Measurements from ENCODE around the gene WBP2.
A peak's percentile ranks its signal among the peaks of the same experiment; 100 is the strongest.

WBP2 gene

DNA sequence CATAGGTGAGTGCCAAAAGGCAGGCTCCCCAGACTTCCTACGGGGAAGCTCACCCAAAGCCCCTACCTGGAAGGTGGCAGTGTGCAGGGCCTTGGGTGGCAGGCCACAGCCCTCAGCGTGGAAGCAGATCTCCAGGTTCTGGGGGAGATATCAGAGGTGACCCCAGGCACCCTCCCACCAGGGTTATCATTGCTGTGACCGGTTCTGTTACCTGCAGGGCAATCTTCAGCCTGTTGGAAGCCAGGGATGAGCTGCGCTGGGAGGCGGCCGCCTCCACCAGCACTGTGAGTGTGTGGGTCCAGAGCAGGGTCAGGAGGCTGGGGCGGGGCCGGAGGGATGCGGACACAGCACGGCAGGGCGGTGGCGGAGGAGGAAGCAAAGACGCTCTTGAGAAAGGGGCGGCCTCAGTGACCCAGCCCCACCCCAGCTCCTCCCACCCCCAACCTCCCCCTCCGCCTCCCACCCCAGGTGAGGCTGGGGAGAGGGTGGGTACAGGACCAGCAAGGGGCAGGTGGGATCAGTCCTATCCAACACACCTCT lies 24.0 kb downstream of the WBP2 start:
- H3K4me3 ChIP-seq (ENCODE audit: low read depth, low read length), result no peak overlapping the region
- TF ChIP-seq, protein P1, sequence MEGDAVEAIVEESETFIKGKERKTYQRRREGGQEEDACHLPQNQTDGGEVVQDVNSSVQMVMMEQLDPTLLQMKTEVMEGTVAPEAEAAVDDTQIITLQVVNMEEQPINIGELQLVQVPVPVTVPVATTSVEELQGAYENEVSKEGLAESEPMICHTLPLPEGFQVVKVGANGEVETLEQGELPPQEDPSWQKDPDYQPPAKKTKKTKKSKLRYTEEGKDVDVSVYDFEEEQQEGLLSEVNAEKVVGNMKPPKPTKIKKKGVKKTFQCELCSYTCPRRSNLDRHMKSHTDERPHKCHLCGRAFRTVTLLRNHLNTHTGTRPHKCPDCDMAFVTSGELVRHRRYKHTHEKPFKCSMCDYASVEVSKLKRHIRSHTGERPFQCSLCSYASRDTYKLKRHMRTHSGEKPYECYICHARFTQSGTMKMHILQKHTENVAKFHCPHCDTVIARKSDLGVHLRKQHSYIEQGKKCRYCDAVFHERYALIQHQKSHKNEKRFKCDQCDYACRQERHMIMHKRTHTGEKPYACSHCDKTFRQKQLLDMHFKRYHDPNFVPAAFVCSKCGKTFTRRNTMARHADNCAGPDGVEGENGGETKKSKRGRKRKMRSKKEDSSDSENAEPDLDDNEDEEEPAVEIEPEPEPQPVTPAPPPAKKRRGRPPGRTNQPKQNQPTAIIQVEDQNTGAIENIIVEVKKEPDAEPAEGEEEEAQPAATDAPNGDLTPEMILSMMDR (IDR thresholded peaks at IDR 0.05; ENCODE audit: low read depth, low read length), result no peak
- in situ Hi-C loops (cut with HindIII; ENCODE audit: low sequenced_read_pairs), result no loop called here
- DNase-seq (ENCODE audit: low read depth, low spot score), result no peak

DNA sequence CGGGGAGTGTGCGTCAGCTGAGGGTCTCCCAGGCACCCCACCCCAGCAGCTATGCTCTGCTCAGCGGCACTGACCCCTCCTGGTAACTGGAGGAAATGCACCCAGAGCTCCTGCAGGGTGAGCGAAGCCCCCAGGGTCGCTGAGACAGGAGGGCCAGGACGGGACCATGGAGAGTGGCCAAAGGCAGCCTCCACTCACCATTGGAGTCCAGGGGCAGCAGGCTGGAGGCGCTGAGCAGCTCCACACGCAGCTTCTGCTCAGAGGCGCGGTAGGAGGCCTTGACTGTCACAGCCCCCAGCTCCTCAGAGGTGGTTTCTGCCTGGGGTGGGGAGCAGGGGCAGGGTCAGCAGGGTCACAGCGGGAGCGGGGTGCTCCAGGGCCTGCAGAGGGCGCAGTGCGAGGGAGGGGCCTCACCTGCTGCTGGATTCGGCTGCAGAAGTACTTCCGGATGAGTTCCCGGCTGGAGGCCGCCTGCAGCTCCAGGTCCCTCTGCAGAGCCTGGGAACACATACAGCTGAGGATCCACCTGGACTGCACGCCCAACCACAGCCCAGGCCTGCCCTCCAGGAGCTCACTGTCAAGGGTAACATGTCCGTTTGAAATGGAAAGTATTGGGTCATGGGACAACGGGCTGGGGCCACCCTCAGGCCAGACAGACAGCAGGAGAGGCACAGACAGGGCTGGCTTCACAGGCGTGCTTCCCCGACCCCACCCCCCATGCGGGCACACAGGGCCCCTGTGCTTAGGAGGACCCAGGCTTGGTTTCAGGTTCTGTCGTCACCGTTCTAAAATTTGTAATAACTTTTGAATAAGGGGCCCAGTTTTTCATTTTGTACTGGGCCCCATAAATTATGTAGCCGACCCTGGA lies 24.7 kb downstream of the WBP2 start:
- no peak for DNase-seq (ENCODE audit: low read depth, low spot score)

DNA sequence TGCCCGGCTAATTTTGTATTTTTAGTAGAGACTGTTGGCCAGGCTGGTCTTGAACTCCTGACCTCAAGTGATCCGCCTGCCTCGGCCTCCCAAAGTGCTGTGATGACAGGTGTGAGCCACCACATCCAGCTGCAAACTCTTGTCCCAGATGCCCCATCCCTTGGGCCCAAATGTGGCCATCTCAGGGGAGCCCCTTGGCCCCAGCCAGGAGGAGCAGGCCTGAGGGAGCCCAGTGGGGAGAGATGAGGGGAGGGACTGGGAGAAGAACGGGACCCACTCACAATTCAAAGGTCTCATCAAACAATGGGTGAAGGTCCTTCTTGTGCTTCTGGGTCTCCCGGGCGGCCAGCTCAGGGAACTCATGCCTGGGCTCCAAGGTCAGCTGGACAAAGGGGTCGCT lies 25.4 kb downstream of the WBP2 start:
- no peak for DNase-seq (ENCODE audit: low read depth, low spot score)
- TF ChIP-seq, protein P1 (IDR thresholded peaks at IDR 0.05; ENCODE audit: low read depth, low read length), result no peak
- H3K4me3 ChIP-seq (ENCODE audit: low read depth, low read length), result no peak overlapping the region
- in situ Hi-C loops (cut with HindIII; ENCODE audit: low sequenced_read_pairs), result no loop called here

More for the DNA sequence above, 24.7 kb downstream of the WBP2 start:
- in situ Hi-C loops (cut with HindIII; ENCODE audit: low sequenced_read_pairs), result no loop called here
- TF ChIP-seq, protein P1 (IDR thresholded peaks at IDR 0.05; ENCODE audit: low read depth, low read length), result peak; percentile 67
- no peak overlapping the region for H3K4me3 ChIP-seq (ENCODE audit: low read depth, low read length)

DNA sequence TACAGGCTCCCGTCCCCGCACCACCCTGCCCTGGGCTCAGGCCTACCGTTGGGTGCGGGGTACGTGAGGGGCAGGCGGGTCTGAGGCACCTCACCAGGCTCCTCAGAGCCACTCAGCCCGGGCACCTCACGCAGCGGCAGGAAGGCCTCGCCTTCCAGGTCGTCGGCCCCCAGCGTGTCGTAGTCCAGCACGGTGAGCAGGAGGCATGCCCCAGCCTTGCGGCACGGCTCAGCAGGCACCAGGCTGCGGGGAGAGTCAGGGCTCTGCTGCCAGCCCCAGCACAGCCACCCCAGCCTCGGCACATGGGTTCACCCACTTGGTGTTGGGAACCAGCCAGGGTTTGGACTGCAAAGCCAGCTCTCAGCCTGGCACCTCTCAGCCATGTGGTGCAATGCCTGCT lies 26.4 kb downstream of the WBP2 start:
- in situ Hi-C loops (cut with HindIII; ENCODE audit: low sequenced_read_pairs), result no loop called here
- TF ChIP-seq, protein P1 (IDR thresholded peaks at IDR 0.05; ENCODE audit: low read depth, low read length), result no peak
- no peak overlapping the region for H3K4me3 ChIP-seq (ENCODE audit: low read depth, low read length)
- no peak for DNase-seq (ENCODE audit: low read depth, low spot score)

DNA sequence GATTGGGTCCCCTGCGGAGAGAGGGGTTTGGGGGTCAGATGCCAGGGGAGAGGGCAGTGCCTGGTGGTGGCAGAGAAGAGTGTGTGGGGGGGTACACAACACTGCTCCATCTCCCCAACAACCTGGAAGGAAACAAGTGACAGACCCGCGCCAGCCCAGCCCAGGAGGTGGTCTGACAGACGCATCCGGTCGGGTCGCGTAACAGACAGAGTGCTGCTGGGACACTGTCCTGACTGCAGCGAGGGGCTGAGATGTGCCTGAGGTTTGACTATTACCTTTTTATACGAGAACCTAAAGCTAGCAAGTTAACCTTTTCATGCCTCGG lies 27.1 kb downstream of the WBP2 start:
- no peak for DNase-seq (ENCODE audit: low read depth, low spot score)
- H3K4me3 ChIP-seq (ENCODE audit: low read depth, low read length), result no peak overlapping the region
- in situ Hi-C loops (cut with HindIII; ENCODE audit: low sequenced_read_pairs), result no loop called here
- TF ChIP-seq, protein P1 (IDR thresholded peaks at IDR 0.05; ENCODE audit: low read depth, low read length), result no peak

DNA sequence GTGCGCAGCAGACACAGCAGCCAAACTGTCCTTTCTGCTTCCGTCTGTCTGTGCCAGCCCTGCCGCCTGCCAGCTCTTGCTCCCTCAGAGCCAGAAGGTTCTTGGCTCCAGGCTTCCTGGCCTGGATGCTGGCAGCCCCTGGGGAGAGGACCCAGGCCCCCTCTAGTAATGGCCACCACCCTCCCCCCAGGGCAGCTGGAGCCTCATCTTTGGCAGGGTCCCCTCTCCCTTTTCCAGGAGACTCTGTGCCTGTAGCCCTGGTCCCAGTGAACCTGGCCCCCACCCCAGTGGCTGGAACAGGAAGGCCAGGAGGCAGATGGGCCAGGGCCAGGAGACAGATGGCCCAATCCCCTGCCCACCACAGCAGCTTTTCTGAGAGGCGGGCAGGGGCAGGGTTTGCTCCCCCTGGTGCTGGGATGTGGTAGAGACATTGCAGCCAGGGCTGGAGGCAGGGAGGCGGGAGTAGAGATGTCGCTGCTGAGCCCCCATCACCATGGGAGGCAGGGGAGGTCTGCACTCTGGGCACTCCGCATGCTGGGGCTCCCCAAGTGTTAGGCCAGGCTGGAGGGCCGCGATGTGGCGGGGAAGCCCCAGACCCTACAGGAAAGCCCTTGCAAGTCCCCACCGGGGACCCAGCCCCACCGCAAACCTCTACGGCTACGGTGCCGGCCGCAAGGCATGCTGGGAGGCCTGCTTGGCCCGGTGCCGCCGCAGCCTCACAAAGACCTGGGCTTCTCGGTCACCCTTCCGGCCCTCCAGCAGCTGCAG lies 27.6 kb downstream of the WBP2 start:
- TF ChIP-seq, protein P1 (IDR thresholded peaks at IDR 0.05; ENCODE audit: low read depth, low read length), result peak; percentile 85
- in situ Hi-C loops (cut with HindIII; ENCODE audit: low sequenced_read_pairs), result no loop called here
- peak; percentile 55 for DNase-seq (ENCODE audit: low read depth, low spot score)
- no peak overlapping the region for H3K4me3 ChIP-seq (ENCODE audit: low read depth, low read length)
